SK-N-SH treated with all-trans-retinoic acid at 6 μM for 48 hours (cell line): ENCODE measurements around the gene KCTD14.

ENCODE experiments used
- OSR1 ChIP-seq: fragments of 250-450 bp; sonication (Bioruptor Pico); IDR thresholded peaks from 2 replicates; pipeline ENCODE4 v1.8.0; 2022; ENCODE audit warnings: moderate library complexity, mild to moderate bottlenecking, inconsistent platforms
- RARB ChIP-seq: fragments of 250-450 bp; sonication (Bioruptor Pico); IDR thresholded peaks from 2 replicates; pipeline ENCODE4 v1.8.0; 2021; ENCODE audit warnings: mild to moderate bottlenecking, moderate library complexity

DNA sequence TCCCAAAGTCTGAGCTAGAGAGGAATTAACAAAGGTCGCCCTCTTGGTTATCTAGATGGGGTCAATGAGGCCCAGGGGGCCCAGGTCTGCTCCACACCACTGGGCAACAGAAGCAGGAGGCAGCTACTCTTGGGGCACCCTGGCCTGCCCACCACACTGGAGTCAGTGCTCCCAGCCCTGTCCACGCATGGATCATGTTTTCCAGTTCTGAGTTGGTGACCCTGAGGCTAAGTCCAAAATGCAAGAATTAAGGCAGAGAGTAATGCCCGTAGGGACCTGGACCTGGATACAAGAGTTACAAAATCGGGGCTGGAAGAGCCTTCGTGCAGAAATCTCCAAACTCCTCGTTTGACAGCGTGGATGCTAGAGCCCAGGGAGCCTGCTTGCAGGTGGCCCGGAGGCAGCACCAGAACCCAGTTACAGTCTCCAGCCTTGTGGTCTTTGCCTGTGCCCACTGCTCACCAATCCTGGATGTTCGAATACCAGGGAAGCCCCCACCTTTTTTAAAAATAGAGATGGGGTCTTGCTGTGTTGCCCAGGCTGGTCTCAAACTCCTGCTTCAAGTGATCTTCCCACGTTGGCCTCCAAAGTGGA is 34.5 kb upstream of the KCTD14 start:
- TF ChIP-seq RARB (no peak), OSR1 (CRISPR knock-in tag) (no peak)
